ENCODE data around the gene AXDND1.
"Not testable (repeated sequence)": the region's sequence is repeated elsewhere in the genome, so short reads cannot be mapped to it uniquely, and the experiment has no call there.

Gene AXDND1

DNA sequence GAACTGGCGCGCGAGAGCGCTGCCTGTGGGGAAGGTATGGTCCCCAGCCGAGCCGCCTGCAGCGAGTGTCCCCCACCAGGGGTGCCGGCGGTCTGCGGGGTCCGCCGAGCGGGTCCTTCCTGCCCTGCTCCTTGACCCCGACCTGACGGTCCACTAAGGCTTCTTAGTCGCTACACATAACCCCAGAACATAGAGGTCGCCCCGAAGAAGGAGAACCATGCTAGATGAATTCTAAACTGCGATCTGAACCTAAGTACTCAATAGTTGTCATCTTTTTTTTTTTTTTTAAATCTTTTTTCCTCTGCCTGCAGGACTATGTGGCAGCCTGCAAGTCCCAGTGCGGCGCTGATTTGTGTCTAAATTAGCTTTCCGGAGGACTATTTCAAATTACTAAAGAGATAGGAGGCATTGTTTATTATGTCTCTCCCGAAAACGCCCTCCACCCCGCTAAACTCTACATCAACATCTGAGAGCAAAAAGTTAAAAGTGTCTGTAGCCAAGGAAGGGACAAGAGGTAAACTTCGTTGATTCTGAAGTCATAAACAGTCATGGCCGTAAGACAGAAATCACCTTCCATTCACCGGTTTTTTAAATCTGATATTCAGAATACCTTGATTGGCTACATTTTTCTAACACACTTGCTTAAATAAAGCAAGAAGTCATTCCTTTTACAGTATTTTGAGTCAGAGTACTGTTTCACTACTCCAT lies 476 bp downstream of the AXDND1 start:
- no peak for DNase-seq

DNA sequence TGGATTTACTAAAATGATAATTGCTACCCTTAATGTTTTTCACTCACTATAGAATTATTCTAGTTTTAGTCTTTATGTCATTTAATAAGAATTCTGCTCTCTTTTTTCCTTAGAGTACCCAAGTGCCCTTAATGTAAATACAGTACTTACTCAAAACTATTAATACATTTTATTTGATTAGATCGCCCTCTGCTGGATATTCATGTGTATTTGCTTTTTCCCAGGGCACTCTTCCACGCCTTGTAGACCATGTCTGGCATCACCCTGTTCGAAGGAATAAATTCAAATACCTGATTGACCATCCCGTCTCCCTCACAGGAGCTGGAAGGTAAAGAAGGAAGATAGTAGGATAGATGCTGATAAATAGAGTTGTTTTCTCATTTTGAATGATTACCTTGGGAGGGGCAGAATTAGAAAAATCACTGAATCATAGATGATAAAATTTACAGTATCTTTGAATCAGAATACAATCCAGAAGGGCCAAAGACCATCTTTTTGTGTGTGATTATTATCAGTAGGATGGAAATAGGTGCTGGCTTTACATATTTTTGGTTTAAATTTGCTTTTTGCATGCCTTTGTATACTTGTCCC lies 4.1 kb downstream of the AXDND1 start:
- no peak for DNase-seq

GRCh38 chr1:179372160-179372559 lies 6.4 kb downstream of the AXDND1 start:
- DNase-seq, result no peak

- no peak for DNase-seq
These were observed 10.5 kb downstream of the AXDND1 start for GRCh38 chr1:179376223-179376622.

- no peak for DNase-seq
These were observed 14.5 kb downstream of the AXDND1 start for GRCh38 chr1:179380299-179380698.

DNA sequence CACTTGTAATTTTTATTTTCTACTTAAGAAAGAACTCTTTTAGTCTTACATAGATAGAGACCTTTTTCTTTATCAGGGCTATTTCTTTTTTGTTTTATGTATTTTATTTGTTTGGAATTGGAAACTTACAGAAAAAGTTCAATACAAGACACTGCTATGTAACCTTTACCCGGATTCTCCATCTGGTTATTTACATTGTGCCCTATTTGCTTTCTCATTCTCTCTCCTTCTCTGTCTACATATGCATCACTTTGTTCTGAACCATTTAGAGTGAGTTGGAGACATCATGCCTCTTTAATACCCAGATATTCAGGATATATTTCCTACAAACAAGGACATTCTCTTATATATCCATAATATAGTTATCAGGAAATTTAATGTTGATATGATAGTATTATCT lies 18.3 kb downstream of the AXDND1 start:
- DNase-seq, result no peak

- DNase-seq, result no peak
These were observed 19.7 kb downstream of the AXDND1 start for GRCh38 chr1:179385510-179385909.

DNA sequence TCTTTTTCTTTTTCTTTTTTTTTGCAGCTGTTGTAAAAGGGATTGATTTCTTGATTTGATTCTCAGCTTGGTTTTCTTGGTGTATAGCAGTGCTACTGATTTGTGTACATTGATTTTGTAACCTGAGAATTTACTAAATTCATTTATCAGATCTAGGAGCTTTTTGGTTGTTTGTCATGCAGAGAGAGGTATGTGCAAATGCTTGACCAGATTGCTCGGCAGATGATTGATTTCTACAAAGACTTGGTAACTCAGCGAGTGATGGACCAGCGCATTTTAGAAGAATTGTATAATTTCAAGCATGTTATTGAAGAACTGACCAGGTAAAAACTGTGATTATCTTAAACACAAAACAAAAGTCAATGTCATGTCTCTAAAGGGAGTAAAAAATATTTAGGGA lies 27.9 kb downstream of the AXDND1 start:
- no peak for DNase-seq

DNA sequence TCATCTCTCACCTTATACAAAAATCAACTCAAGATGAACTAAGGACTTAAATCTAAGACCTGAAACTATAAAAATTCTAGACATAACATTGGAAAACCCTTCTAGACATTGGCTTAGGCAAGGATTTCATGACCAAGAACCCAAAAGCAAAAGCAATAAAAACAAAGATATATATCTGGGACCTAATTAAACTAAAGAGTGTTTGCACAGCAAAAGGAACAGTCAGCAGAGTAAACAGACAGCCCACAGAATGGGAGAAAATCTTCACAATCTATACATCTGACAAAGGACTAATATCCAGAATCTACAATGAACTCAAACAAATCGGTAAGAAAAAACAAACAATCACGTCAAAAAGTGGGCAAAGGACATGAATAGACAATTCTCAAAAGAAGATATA lies 33.6 kb downstream of the AXDND1 start:
- DNase-seq, result not testable (repeated sequence)

- DNase-seq, result not testable (repeated sequence)
These were observed 52.0 kb downstream of the AXDND1 start for GRCh38 chr1:179417760-179418159.

DNA sequence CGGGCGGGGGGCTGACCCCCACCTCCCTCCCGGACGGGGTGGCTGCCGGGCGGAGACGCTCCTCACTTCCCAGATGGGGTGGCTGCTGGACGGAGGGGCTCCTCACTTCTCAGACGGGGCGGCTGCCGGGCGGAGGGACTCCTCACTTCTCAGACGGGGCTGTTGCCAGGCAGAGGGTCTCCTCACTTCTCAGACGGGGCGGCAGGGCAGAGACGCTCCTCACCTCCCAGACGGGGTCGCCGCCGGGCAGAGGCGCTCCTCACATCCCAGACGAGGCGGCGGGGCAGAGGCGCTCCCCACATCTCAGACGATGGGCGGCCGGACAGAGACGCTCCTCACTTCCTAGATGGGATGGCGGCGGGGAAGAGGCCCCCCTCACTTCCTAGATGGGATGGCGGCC lies 52.9 kb downstream of the AXDND1 start:
- not testable (repeated sequence) for DNase-seq

DNA sequence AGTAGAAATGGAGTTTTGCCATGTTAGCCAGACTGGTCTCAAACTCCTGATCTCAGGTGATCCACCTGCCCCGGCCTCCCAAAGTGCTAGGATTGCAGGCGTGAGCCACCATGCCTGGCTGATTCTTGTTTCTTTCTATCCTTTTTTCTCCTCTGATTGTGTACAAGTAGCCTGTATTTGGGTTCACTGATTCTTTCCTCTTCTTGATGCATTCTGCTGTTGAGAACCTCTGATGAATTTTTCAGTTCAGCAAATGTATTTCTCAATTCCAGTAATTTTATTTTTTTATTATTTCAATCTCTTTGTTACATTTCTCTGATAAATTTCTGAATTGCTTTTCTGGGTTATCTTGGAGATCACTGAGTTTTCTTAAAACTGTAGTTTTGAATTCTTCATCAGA lies 58.8 kb downstream of the AXDND1 start:
- no peak for DNase-seq

DNA sequence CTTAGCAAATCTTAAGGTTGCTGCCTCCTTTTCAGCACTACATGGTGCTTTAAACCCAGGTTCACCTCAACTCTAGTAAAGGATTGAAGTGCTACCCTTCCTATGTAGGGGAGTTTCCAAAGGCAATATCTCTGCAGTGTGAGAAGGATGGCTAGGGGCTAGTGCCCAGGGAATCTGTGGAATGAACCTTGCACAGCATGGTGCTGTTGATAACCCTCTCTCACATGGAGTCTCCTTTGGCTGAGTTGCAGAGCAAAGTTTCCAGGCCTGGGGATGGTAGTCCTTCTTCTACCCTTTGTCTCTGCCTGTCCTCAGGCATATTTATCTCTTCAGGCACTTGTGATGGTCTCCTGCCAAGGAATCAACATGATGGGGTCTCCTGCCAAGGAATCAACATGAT lies 59.4 kb downstream of the AXDND1 start:
- DNase-seq, result no peak

DNA sequence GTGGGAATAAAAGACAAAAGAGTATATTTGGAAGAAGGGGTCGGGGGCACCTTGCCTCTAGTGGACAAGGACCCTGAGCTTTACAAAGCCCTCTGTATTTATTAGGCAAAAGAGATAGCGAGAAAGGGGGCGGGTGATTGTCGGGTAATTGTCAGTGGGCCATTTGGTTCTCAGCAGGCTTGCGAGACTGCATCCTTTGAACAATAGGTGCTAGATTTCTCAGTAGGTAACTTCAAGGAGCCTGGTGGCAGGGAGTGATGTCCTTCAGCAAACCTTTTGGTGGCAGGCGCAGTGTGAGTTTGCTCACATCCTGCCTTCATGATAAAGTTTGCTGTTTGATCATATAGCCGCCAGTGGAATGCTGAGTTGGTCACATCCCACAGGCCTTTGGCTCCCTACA lies 71.4 kb downstream of the AXDND1 start:
- no peak for DNase-seq

- not testable (repeated sequence) for DNase-seq
These were observed 73.9 kb downstream of the AXDND1 start for GRCh38 chr1:179439646-179440045.

GRCh38 chr1:179440301-179440700 lies 74.5 kb downstream of the AXDND1 start:
- not testable (repeated sequence) for DNase-seq

DNA sequence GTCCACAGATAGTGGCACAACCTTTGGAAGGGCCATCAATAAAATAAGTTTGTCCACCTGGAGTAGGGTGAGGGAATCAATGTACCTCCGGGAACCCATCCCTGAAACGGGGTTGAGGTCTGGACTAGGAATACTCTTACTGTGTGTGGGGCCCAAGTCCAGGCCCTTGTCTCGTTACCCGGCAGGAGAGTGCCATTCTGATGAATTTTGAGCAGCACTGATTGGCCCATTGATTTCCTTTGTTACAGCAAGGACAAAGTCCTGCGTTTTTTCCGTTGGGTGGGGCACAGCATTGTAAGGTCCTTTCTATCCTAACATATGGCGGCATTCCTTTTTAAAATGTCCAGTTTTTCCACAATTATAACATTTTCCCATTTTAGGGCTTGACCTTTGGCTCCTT lies 75.2 kb downstream of the AXDND1 start:
- no peak for DNase-seq

DNA sequence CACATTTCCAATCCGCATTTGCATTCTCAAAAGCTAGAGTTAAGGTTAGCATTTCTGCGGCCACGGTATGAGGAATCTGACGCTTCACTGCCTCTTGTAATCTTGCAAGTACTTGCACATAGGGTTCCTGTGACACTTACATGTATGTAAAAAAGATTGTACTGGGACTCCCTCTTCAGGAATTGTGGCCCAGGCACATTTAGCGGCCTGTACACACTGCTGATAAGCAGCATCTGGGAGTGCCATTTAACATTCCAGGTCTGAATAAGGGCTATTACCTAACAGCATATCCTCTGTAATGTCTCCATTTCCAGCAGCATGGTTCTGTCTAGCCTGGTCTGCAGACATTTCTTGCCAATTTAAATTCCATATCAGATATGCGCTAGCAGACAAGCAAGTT lies 75.7 kb downstream of the AXDND1 start:
- DNase-seq, result no peak

DNA sequence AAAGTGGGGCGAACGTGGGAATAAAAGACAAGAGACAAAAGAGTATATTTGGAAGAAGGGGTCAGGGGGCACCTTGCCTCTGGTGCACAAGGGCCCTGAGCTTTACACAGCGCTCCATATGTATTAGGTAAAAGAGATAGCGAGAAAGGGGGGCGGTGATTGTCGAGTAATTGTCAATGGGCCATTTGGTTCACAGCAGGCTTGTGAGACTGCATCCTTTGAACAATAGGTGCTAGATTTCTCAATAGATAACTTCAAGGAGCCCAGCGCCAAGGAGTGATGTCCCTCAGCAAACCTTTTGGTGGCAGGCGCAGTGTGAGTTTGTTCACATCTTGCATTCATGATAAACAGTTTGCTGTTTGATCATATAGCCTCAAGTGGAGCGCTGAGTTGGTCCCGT lies 77.1 kb downstream of the AXDND1 start:
- not testable (repeated sequence) for DNase-seq

DNA sequence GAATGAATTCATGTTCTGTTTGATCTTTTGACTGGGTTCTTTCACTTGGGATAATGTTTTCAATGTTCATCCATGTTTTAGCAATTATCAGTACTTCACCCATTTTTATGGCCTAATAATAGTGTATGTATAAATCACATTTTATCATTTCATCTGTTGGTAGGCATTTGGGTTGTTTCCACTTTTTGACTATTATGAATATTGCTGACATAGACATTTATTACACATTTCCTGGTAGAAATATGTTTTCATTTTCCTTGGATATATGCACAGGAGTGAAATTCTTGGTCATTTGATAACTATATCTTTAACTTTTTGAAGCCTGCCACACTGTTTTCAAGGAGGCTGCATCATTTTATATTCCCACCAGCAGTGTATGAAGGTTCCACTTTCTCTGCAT lies 79.8 kb downstream of the AXDND1 start:
- no peak for DNase-seq

DNA sequence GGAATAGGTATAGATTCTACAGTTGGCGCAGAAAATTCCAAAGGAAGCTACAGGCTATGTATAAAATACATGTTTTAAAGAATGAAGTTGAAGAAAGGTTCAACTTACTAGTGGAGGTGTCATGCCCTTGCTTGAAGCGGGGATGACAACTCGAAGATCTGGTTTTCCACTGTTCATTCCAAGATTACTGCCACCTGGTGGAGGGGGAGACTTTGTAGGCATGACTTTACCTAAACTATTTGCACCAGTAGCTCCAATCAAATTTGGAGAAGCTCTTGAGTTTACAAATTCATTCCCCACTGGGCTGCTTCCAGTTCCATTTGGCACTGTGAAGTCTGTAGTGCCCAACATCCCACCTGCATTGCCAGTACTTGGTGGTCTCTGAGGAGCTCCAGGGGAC lies 81.7 kb downstream of the AXDND1 start:
- no peak for DNase-seq

DNA sequence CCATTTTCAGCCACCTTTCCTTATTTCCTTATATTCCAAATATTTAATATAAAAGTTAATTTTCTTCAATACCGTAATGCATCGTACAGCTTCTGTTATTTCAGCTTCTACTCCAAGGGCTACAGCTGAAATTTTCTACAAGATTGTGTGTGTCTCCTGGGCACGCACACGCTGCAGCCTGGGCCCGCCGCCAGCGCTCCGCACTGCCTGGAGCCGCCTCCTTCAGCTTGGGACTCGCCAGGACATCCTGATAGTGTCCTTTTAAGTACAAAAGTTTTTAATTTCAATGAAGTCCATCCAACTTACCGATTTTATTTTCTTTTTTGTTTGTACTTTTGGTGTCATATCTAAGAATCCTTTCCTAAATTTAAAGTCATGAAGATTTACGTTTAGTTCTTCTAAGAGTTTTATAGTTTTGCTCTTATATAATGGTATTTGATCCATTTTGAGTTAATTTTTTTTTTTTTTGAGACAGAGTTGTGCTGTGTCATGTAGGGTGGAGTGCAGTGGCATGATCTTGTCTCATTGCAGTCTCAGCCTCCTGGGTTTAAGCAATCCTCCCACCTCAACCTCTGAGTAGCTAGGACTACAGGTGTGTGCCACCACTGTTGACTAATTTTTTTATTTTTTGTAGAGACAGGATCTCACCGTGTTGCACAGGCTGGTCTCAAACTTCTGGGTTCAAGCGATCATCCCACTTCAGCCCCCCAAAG lies 82.8 kb downstream of the AXDND1 start:
- no peak for DNase-seq

- DNase-seq, result not testable (repeated sequence)
These were observed 93.9 kb downstream of the AXDND1 start for GRCh38 chr1:179459606-179460206.

- not testable (repeated sequence) for DNase-seq
These were observed 99.9 kb downstream of the AXDND1 start for GRCh38 chr1:179465661-179466060.
